Spleen (tissue), 11 donors: ENCODE measurements around the gene ATOSA. TPM values are rescaled to one million over a fixed set of nuclear protein-coding genes. Genes with fewer than 3 reads are reported as not detected.

Experiments used
- DNase-seq: peaks from one replicate; pipeline ENCODE4 v3.0.0-alpha.2; 2020
- H3K27ac ChIP-seq, 8 donors: fragments of 200-600 bp; sonication (generic) in 7 of 8; 1 replicate in 4 of 8; 2 replicates in 4 of 8; pipeline versions ENCODE4 v1.5.0 to v1.8.0; 2016 to 2021; ENCODE audit warnings: inconsistent platforms in 4 of 8, mild to moderate bottlenecking in 4 of 8, moderate library complexity in 1 of 8
- H3K27me3 ChIP-seq, 7 donors: fragments of 200-600 bp; sonication (generic) in 6 of 7; replicated peaks in 1 of 7; 1 replicate in 4 of 7; 2 replicates in 3 of 7; pipeline versions ENCODE4 v1.5.0 to v1.8.0; 2016 to 2021; ENCODE audit warnings: inconsistent platforms in 3 of 7, mild to moderate bottlenecking in 1 of 7
- H3K36me3 ChIP-seq, 6 donors: fragments of 200-600 bp; sonication (generic) in 5 of 6; 1 replicate in 4 of 6; 2 replicates in 2 of 6; pipeline versions ENCODE4 v1.5.0 to v1.8.0; 2016 to 2021; ENCODE audit warnings: inconsistent platforms in 2 of 6
- H3K4me1 ChIP-seq, 6 donors: fragments of 200-600 bp; sonication (generic) in 5 of 6; 1 replicate in 3 of 6; 2 replicates in 3 of 6; pipeline versions ENCODE4 v1.5.0 to v1.8.0; 2016 to 2021; ENCODE audit warnings: inconsistent platforms in 3 of 6
- H3K4me3 ChIP-seq, 8 donors: fragments of 200-600 bp; sonication (generic) in 7 of 8; 1 replicate in 4 of 8; 2 replicates in 4 of 8; pipeline versions ENCODE4 v1.5.0 to v1.8.0; 2016 to 2021; ENCODE audit warnings: inconsistent platforms in 4 of 8, mild to moderate bottlenecking in 4 of 8, moderate library complexity in 2 of 8
- H3K9me3 ChIP-seq, 8 donors: fragments of 200-600 bp; sonication (generic) in 7 of 8; 1 replicate in 4 of 8; 2 replicates in 4 of 8; pipeline versions ENCODE4 v1.5.0 to v1.8.0; 2016 to 2021; ENCODE audit warnings: inconsistent platforms in 4 of 8
- POLR2A ChIP-seq, 3 donors: fragments of 450-650 bp; IDR thresholded peaks; one replicate each; pipeline ENCODE4 v1.5.1; 2017; ENCODE audit warnings: antibody characterized with exemption in 3 of 3, mild to moderate bottlenecking in 1 of 3
- POLR2AphosphoS5 ChIP-seq, 3 donors: sonication (generic); formaldehyde crosslinking; IDR thresholded peaks; one replicate each; pipeline ENCODE4 v1.5.1; 2017; ENCODE audit warnings: antibody characterized with exemption in 3 of 3
- WGBS, 5 donors: extraction: QIAGEN DNeasy Blood & Tissue Kit in 3 of 5; methylation state at CpG; one replicate each; pipeline versions ENCODE4 v1.1.5 to v1.1.7; 2013 to 2018; 5-methylcytosine and 5-hydroxymethylcytosine counted together
- intact Hi-C: fragments of 100-400 bp; cut with DNase I; formaldehyde crosslinking; loops from one replicate; pipeline ENCODE4 v1.15.0; 2023; ENCODE audit warnings: low total_unique reads
- polyA plus RNA-seq, 3 donors: library from polyadenylated mRNA; stranded (reverse); fragments of 200-250 nt; gene quantifications; one replicate each; pipeline ENCODE4 v1.2.1, GENCODE V29; 2013
- total RNA-seq, 7 donors: library from RNA; depleted of rRNA in 3 of 7; stranded (reverse); fragments of >200 nt in 3 of 7; fragmentation: NEBNext Ultra II Directional in 4 of 7; extraction: Animal tissue kit (Norgen Biotek cat#: 25700) in 4 of 7; gene quantifications; one replicate each; pipeline versions ENCODE4 v1.1.0 to v1.2.1, GENCODE V29; 2016 to 2021
- TF ChIP-seq, protein P1 (sequence below), 11 experiments: fragments of 200-600 bp in 7 of 11; fragments of 450-650 bp in 4 of 11; sonication (generic) in 4 of 11; IDR thresholded peaks in 8 of 11; conservative IDR thresholded peaks in 3 of 11; 1 replicate in 7 of 11; 2 replicates in 4 of 11; pipeline versions ENCODE4 v1.4.0 to v1.8.0; 2016 to 2021; ENCODE audit warnings: antibody characterized with exemption in 11 of 11, inconsistent platforms in 4 of 11, mild to moderate bottlenecking in 1 of 11
- donor health status: healthy with polysubstance abuse.
- donor health status: DM: no; HTN: no; CAD: no; lungs with moderate emphysema.
- donor health status: DM: no; HTN: no; CAD: no.
- donor health status: Bipolar disorder and iron deficiency.
- donor health status: healthy.
- donor health status: DM: no; HTN: no; CAD: no.
- donor health status: DM: yes; HTN: yes; CAD: no.

ATOSA gene
- total and polyA plus RNA-seq, 10 donors, result 57.0 to 148 (median 74.7) TPM

DNA sequence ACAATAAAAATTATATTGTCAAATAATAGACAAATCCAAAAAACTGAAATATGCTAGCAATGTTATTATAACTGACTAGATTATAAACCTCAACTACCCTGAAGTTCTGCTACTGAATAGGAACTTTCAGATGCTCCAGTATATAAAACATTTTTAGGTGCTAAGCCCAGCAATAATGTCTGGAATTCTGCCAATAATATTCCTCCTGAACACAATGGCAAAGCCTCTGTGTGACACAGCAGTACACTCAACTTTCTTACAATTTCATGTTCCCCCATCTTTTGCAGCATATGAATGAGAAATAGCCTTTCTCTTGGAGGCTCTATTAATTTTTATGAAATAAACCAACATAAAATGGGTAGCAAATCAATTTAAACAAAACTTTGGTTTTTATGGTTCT, 29.5 kb downstream of the ATOSA start:
- intact Hi-C loops, result no loop called here
- Histone ChIP-seq H3K4me1 (peaks cover 3 to 50% (median 27%) of the 10 kb centered on the region in 6 donors), H3K9me3 (no peaks in the 10 kb centered on the region), H3K27me3 (no peaks in the 10 kb centered on the region), H3K36me3 (peaks cover 0 to 93% (median 23%) of the 10 kb centered on the region in 6 donors), H3K27ac (no peak overlapping the region), H3K4me3 (no peak overlapping the region)
- TF ChIP-seq POLR2A (IDR thresholded peaks at IDR 0.05), result no peak
- DNase-seq, result no peak

- DNase-seq, result no peak
- TF ChIP-seq, protein P1, sequence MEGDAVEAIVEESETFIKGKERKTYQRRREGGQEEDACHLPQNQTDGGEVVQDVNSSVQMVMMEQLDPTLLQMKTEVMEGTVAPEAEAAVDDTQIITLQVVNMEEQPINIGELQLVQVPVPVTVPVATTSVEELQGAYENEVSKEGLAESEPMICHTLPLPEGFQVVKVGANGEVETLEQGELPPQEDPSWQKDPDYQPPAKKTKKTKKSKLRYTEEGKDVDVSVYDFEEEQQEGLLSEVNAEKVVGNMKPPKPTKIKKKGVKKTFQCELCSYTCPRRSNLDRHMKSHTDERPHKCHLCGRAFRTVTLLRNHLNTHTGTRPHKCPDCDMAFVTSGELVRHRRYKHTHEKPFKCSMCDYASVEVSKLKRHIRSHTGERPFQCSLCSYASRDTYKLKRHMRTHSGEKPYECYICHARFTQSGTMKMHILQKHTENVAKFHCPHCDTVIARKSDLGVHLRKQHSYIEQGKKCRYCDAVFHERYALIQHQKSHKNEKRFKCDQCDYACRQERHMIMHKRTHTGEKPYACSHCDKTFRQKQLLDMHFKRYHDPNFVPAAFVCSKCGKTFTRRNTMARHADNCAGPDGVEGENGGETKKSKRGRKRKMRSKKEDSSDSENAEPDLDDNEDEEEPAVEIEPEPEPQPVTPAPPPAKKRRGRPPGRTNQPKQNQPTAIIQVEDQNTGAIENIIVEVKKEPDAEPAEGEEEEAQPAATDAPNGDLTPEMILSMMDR (IDR thresholded peaks at IDR 0.05 in 8 of 11, conservative IDR thresholded peaks at IDR 0.05 in 3 of 11), result no peak
- TF ChIP-seq POLR2A (IDR thresholded peaks at IDR 0.05) (no peak), POLR2AphosphoS5 (IDR thresholded peaks at IDR 0.05) (no peak)
- WGBS, 5 donors, result 88 to 99% (median 94%) methylated on average over 2 of the region's 2 CpGs
- no peak overlapping the region for H3K27ac ChIP-seq
- no peaks in the 10 kb centered on the region for H3K27me3 ChIP-seq
- intact Hi-C loops, result no loop called here
- no peak overlapping the region for H3K4me3 ChIP-seq
- H3K36me3 ChIP-seq, result peaks cover 0 to 95% (median 25%) of the 10 kb centered on the region in 6 donors
- H3K4me1 ChIP-seq, result peaks cover 0 to 23% (median 4%) of the 10 kb centered on the region in 6 donors
- H3K9me3 ChIP-seq, result no peaks in the 10 kb centered on the region
Observed at GRCh38 chr15:52645916-52646315, 33.3 kb downstream of the ATOSA start.

DNA sequence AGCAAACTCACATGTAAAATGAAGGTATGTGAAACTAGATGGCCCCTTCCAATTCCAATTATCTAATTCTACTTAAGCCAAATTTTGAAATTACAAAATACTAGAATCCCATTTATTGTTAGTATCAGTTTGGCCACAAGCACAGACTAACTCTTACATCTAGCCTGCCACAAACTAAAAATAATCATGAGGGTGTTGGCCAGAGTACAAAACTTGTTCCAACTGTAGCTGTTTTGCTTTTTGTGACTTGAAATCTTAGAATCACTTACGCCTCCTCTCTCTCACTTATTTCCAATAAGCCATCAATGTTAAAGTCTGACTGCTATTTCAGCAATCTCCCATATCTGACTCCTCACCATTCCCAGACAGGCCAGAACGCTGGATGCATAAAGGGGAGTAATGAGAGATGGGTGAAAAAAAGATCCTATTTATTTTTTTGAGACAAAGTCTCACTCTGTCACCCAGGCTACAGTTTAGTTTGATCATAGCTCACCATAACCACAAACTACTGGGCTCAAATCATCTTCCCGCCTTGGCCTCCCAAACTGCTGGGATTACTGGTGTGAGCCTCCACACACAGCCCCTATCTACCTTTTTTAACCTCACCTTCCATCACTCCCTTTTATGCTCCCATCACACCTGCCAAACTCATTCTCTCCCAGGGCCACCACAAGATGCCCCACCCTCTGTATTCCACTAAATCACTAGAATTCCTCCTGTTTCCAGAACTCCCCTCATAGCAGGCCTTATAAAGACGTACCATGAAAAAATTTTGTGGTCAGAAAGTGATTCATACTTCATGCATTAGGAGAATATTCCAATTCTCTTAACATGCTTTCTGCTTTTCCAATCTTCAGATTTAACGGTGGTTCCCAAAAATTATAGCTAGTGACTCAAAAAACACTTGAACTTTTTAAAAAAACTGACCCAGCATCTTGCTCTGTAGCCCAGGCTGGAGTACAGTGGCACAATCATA, 36.5 kb downstream of the ATOSA start:
- H3K4me3 ChIP-seq, result no peak overlapping the region
- intact Hi-C loops, result no loop called here
- WGBS, 5 donors, result 85 to 90% (median 89%) methylated on average over 5 of the region's 5 CpGs
- TF ChIP-seq POLR2AphosphoS5 (IDR thresholded peaks at IDR 0.05) (no peak), POLR2A (IDR thresholded peaks at IDR 0.05) (no peak)
- TF ChIP-seq, protein P1 (IDR thresholded peaks at IDR 0.05 in 8 of 11, conservative IDR thresholded peaks at IDR 0.05 in 3 of 11), result no peak
- H3K27me3 ChIP-seq, result no peaks in the 10 kb centered on the region
- peaks cover 0 to 98% (median 29%) of the 10 kb centered on the region in 6 donors for H3K36me3 ChIP-seq
- peaks cover 0 to 10% (median 0%) of the 10 kb centered on the region in 6 donors for H3K4me1 ChIP-seq
- H3K9me3 ChIP-seq, result no peaks in the 10 kb centered on the region
- H3K27ac ChIP-seq, result peak overlapping the region in 1 of 8 donors; percentile 18
- DNase-seq, result no peak

DNA sequence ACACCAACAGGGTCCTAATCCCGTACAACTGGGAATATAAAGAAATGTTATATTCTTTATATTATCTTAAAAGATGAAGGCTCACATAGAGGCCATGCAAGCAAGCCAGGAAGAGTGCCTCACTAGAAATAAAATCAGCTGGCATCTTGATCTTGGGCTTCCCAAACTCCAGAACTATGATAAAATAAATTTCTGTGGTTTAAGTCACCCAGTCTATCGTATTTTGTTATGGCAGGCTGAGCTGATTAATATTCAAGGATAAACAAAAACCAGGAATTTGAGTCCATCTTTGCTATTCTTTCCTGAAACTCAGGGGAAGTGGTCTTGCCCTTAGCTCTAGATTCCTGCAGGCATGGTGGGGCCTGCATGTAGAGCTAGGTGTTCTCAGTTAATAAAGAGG, 42.7 kb downstream of the ATOSA start:
- Histone ChIP-seq H3K36me3 (peaks cover 0 to 94% (median 36%) of the 10 kb centered on the region in 6 donors), H3K9me3 (no peaks in the 10 kb centered on the region), H3K4me3 (no peak overlapping the region), H3K27ac (no peak overlapping the region), H3K27me3 (no peaks in the 10 kb centered on the region), H3K4me1 (no peaks in the 10 kb centered on the region)
- TF ChIP-seq POLR2AphosphoS5 (IDR thresholded peaks at IDR 0.05) (no peak), POLR2A (IDR thresholded peaks at IDR 0.05) (no peak)
- TF ChIP-seq, protein P1 (IDR thresholded peaks at IDR 0.05 in 8 of 11, conservative IDR thresholded peaks at IDR 0.05 in 3 of 11), result no peak
- no peak for DNase-seq
- WGBS, 5 donors, result 85 to 97% (median 92%) methylated on average over 2 of the region's 2 CpGs
- intact Hi-C loops, result no loop called here
